HG03159 (cell line): ENCODE results near the gene ANKRD13B.
A peak's percentile ranks its signal among the peaks of the same experiment; 100 is the strongest.
"Not testable (repeated sequence)": the region's sequence is repeated elsewhere in the genome, so short reads cannot be mapped to it uniquely, and the experiment has no call there.

Experiments used
- ATAC-seq: cut with Tn5 transposase; IDR thresholded peaks from one replicate; pipeline ENCODE4 v1.9.1; 2021; ENCODE audit warnings: mild to moderate bottlenecking, moderate library complexity; ENCODE audit not compliant: unreplicated experiment

Gene ANKRD13B

GRCh38 chr17:29592850-29593551, at the start of gene ANKRD13B:
TSS of gene ANKRD13B (plus strand) at chr17:29593132. CDS start at chr17:29593622, 490 bp downstream.
- ATAC-seq, result no peak

GRCh38 chr17:29544066-29544465, 48.9 kb upstream of the ANKRD13B start:
- ATAC-seq, result no peak

- no peak for ATAC-seq
Observed at GRCh38 chr17:29546085-29546484, 46.8 kb upstream of the ANKRD13B start.

GRCh38 chr17:29546830-29547229, 46.1 kb upstream of the ANKRD13B start:
- no peak for ATAC-seq

- ATAC-seq, result no peak
Observed at GRCh38 chr17:29549177-29549923, 43.6 kb upstream of the ANKRD13B start.

GRCh38 chr17:29555840-29556239, 37.1 kb upstream of the ANKRD13B start:
- ATAC-seq, result no peak

- ATAC-seq, result no peak
Observed at GRCh38 chr17:29557085-29557738, 35.7 kb upstream of the ANKRD13B start.

GRCh38 chr17:29557739-29558116, 35.2 kb upstream of the ANKRD13B start:
- no peak for ATAC-seq

- ATAC-seq, result not testable (repeated sequence)
Observed at GRCh38 chr17:29558139-29558538, 34.8 kb upstream of the ANKRD13B start.

- ATAC-seq, result no peak
Observed at GRCh38 chr17:29559640-29560039, 33.3 kb upstream of the ANKRD13B start.

- ATAC-seq, result no peak
Observed at GRCh38 chr17:29560316-29560715, 32.6 kb upstream of the ANKRD13B start.

- no peak for ATAC-seq
Observed at GRCh38 chr17:29561554-29562517, 31.1 kb upstream of the ANKRD13B start.

- ATAC-seq, result no peak
Observed at GRCh38 chr17:29562615-29563014, 30.3 kb upstream of the ANKRD13B start.

GRCh38 chr17:29563816-29564215, 29.1 kb upstream of the ANKRD13B start:
- no peak for ATAC-seq

- no peak for ATAC-seq
Observed at GRCh38 chr17:29565643-29566472, 27.1 kb upstream of the ANKRD13B start.

GRCh38 chr17:29566473-29567303, 26.2 kb upstream of the ANKRD13B start, which contains the start of gene ABHD15:
TSS of gene ABHD15 (minus strand) at chr17:29567037. CDS start at chr17:29566966, 71 bp downstream.
- ATAC-seq, result peak; percentile 6

GRCh38 chr17:29567304-29567553, 25.7 kb upstream of the ANKRD13B start:
- ATAC-seq, result peak; percentile 8

- peak; percentile 42 for ATAC-seq
Observed at GRCh38 chr17:29567554-29568330, 25.2 kb upstream of the ANKRD13B start.
